22Rv1 (cell line): ENCODE results near the gene NSMCE1.

ENCODE experiments used
- CTCF ChIP-seq: fragments of 450-650 bp; IDR thresholded peaks from 2 replicates; pipeline ENCODE4 v1.5.1; 2017; ENCODE audit warnings: mild to moderate bottlenecking
- ZFX ChIP-seq: fragments of 450-650 bp; IDR thresholded peaks from 2 replicates; pipeline ENCODE4 v1.6.1; 2017; ENCODE audit warnings: antibody characterized with exemption, borderline replicate concordance

- TF ChIP-seq CTCF = no peak; the same call in 1 of the 2 replicates
- no peak for TF ChIP-seq ZFX
Observed at GRCh38 chr16:27314161-27314723, 45.7 kb upstream of the NSMCE1 start.
